GM19328 (cell line): ENCODE data around the gene TNFRSF4.

Source experiments
- ATAC-seq: cut with Tn5 transposase; IDR thresholded peaks from one replicate; pipeline ENCODE4 v1.9.1; 2021; ENCODE audit warnings: mild to moderate bottlenecking, moderate library complexity; ENCODE audit not compliant: unreplicated experiment

TNFRSF4 gene

DNA sequence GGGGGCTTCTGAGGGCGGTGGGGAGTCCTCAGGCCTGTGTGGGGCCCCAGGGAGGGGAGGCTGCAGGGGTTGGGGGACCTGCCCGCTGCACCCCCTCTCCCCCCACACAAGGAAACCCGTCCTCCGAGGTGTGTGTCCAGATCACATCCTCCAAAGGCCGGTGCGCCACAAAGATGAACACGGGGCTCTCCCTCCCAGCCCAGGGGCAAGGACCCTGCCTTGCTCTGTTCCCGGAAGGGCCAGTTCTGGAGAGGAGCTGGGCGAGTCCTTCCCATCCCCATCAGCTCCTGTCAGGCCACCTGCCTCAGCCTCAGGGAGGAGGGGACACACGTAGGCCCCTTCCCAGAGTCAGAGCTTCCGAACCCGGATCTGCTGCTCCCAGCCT lies 42.8 kb downstream of the TNFRSF4 start:
- ATAC-seq, result no peak

DNA sequence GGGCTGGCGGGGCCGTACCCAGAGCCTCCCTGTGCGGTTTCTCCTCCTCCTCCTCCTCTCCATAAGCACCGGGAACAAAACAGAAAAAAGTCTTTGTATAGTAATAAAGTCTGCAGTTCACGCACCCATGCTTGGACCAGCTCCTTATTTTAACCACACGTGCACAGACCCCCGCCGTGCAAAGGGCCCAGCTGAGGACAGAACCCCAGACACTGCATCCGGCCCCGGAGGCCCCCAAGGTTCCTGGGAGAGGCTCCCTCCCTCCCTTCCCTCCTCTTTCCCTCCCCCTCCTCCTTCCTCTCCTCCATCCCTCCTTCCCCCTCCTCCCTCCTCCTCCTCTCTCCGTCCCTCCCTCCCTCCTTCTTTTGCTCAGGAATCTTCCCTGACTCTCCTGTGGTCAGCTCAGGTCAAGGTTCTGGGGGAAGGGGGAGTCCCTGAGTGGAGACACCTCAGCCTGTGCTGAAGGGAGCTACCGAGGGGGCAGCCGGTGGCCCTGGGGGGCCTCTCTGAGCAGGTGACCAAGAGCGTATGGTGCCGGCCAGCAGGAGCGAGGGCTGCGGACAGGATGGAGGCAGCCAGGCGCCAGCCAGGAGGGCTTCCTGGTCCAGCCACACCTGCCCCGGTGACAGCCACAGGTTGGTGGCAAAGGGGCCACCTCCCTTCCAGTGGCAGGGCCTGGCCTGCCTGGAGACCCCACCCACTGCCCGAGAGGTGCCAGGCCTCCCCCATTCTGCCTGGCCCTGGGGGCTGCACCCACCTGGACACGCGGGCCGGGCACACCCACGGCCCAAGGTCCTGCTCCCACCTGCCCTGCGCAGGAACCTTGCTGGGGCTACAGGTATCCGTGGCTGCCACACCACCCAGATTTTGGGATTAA lies 43.5 kb downstream of the TNFRSF4 start:
- no peak for ATAC-seq

DNA sequence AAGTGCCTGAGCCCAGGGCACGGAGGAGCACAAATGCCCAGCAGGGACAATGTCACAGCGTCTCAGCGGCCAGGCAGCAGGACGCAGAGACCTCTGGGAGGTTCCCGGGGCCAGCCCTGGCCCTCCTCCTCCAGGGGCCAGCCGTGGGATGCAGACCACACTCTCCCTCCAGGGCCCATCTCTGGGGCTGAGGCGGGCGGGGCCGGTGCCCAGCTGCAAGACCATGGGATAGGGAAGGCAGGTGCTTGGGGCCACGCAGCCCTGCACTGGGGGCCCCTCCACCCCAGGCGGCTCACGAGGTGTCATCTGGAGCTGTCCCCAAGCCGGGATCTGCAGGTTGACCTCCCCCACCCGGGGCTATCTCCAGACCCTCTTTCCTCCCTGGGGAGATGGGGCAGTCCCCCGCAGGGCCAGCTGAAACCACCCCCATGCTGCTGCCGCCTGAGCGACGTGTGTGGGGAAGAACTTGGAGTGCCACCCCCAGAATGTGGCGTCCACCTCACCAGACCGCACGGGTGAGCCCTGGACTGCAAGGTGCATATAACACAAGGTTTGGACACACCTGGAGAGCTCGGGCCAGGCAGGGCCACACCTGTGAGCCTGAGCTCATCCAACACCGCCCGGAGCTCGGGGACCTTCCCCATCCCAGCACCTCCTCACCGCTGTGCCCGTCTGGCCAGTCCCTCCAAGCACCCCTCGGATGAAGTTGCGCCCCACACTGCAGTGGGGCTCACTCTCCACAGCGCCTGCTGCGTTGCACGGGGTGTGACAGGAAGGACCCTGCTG lies 44.3 kb downstream of the TNFRSF4 start:
- no peak for ATAC-seq

DNA sequence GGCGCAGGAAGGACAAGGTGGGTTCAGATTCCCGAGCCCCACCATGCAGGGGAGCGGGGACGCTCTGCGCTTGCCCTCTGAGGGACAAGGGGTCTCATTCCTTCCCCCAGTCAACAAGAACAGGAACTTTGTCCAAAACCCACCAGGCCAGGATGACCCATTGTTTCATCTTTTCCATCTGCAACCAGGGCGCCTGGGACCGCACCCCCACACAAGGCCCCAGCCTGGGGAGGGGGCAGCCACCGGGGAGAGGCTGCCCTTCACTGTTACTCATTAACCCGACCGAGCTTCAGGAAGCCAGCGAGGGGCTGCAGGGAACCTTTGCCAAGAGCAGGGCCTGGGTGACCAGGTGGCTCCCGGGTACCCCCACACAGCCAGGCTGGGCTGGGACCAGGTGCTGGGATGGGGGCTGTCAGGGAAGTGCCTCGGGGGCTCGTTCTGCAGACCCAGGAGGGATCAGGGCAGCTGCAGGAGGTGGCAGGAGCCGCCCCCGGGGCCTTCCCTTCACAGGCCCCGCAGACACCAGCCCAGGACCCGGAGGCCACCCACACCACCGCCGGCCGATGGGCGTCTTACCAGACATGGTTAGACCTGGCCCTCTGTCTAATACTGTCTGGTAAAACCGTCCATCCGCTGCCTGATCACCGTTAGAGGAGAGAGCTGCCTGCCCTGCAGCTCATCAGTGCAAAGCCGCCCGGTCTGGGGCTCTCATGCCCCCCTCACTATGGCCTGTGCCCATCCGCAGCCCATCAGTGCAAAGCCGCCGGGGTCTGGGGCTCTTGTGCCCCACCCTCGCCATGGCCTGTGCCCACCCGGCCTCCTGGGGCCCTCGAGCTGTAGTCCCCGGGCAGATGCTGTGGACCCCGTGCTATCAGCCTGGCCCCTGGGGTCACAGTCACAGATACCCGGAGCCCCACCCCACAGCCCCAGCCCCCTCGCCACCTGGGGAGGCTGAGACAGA lies 45.2 kb downstream of the TNFRSF4 start:
- ATAC-seq, result no peak

DNA sequence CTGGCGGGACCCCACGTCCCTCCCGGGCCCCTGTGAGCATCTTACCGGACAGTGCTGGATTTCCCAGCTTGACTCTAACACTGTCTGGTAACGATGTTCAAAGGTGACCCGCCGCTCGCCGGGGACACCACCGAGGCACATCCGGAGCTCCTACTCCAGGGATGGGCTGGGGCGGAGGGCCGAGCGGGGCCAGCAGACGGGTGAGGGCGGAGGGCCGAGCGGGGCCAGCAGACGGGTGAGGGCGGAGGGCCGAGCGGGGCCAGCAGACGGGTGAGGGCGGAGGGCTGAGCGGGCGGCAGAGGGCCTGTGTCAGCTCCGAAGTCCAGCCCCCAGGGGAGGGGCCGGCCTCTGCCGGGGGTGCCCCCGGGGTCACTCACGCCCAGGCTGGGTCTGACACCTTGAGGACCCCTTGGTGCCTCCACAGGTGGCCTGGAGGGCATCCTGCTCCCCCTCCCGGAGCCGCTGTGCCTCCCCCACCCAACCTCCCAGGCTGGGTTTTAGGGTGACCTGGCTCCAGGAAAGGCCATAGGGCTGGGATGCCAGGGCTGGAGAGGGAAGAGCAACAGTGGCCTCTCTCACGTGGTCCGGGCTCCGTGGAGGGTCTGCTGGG lies 46.0 kb downstream of the TNFRSF4 start:
- no peak for ATAC-seq

DNA sequence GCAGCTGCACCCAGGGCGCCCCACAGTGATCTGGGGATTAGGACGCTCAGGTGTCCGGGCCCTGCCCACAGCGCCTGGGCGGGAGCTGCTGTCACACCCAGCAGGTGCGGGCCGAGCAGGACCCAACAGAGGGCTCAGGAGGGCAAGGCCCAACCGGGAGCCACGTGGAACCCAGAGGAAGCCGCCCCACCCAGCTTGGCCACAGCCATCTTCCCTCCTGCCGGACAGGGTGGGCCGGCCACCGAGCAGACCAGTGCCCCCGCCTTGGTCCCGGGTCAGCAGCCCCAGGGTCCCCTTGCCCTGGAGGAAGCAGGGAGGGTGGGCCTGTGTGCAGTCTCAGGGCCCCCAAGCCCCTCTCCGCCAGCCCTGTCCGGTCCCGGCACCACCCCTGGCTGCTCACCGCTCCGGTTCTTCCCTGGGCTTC lies 46.5 kb downstream of the TNFRSF4 start:
- no peak for ATAC-seq

DNA sequence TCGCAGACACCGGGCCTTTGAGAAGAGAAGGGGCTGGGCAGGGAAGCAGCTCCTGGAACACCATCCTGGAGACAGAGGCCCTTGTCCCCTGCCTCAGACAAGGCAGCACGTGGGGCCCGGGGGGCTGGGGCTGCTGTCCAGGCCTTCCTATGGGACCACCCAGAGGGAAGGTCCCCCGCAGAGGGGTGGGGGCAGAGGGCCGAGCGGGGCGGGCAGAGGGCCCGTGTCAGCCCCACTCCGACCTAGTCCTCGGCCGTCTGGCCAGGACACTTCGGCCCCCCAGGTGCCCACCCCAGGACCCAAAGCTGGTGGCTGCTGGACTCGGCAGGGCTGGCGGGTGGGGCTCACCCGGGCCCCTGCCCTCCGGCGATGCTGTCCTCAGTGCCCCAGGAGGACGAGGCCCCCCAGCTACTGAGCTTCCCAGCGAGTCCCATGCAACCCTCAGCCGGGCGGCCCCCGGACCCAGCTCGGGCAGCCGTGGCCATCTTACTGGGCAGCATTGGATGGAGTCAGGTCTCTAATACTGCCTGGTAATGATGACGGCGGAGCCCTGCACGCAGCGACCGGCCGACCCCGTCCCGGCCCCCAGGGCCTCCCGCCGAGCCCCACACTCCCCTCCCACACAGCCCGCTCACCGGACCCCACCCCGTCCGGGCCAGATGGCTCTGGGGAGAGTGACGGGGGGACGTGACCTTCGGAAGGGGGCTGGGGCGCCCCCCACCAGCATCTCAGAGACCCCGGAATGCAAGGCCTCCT lies 47.1 kb downstream of the TNFRSF4 start:
- no peak for ATAC-seq

DNA sequence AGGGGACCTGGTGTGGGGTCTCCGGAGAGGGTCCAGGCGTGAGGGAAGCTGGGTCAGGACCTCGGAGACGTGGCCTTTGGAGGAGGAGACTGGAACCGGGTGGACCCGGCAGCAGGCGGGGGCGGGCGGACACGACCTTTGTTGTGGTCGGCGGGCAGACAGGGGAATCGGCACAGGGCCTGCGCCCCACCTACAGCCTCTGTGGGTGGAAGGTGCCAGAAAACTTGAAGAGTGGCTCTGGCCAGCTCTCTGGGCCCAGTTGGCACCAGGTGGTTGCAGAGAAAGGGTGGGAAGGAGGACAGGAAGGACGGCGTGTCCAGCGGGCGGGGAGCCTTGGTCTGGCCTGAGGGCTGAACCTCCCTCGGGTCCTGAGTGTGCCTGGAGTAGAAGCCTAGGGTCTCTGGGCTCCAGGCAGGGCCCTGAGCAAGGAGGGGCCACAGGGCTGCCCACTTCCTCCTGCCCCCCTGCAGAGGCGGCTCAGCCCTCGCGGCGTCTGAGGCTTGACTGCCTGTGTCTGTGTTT lies 48.0 kb downstream of the TNFRSF4 start:
- ATAC-seq, result no peak

DNA sequence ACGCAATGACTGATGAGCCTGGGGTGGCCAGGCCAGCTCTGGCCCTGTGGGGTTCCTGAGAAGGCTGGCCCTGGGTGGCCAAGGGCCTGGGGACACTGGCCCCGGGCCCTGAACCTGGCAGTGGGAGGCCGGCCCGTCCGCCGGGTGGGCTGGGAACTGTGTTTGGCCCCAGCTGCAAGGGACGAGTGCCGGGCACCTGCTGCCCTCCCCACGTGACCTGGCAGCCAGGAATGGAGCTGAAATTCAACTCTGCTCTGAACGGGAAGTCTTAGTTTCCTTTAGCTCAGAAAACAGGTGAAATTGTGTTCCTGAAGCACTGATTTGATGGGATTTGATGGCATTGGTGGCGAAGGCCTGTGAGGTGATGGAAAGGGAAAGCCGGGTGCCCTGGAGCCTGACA lies 48.5 kb downstream of the TNFRSF4 start:
- ATAC-seq, result no peak

DNA sequence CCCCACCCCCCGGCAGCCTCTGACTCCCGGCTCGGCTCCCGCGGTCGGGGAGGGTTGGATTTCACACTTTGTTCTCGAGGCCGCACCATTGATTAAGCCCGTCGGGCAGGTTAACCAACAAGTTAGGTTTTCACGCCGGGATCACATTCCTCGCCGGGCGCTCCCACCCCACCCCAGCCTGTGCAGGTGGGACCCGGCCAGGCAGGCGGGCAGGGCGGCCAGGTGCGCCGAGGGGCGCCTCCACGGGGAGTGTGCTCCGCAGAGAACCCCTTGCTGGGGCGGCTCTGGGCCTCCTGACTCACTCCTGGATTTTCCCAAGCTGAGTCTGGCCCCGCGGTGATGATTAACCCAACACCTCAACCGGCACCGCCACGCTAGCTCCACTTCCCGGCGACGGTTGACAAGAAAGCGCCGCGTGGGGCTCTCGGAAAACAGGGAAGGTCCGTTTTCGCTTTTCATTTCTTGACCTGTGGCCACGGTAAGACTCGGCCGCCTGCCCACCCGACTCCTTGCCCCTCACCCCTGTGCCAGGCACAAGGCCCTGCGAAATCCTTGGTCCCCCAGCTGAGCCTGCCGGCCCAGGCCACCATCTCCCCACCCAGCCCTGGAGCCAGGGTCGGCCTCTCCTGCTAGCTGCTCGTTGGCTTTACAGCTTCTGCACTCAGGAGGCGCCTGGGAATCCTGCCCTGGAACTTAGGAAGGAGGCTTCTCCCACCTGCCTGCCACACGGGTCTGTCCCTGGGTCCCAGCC lies 49.1 kb downstream of the TNFRSF4 start:
- no peak for ATAC-seq

DNA sequence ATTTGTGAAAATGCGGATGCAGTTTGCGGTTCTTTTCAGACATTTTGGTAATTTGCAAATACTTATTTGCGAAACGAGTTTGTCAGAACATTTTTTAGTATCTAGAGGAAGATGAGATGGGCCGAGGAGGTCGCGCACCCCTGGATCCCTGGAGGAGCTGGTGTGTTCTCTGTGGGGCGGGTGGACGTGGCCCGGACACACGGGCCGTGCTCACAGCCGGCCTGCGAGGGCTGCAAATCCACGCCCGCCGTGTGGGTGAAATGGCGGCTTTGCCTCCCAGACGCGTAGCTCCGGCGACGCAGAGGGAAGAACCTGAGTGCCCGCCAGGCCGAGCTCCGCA lies 49.6 kb downstream of the TNFRSF4 start:
- ATAC-seq, result no peak

DNA sequence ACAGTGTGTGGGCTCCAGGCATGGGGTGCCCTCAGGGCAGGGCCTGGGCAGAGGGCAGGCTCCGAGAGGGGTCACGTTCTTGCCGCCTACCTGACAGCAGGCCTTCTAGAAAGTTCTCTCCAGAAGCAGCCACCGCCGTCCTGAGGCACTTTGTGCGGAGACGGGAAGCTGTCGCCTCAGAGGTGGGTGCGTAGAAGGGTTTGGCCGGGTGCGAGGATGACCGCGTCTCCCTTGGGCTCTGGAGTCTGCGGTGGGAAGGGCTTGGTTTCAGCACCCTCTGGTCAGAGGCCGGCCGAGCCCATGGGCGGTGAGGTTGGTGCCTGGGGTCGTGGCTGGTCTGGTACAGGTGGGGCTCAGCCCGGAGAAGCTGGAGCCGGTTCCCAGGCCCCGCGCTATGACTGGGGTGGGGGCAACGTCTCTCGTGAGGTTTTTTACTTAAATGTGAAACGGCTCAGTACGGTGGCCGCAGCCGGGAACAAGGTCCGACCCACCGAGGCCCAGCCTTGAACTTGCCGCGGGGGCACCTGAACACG lies 50.3 kb downstream of the TNFRSF4 start:
- no peak for ATAC-seq

DNA sequence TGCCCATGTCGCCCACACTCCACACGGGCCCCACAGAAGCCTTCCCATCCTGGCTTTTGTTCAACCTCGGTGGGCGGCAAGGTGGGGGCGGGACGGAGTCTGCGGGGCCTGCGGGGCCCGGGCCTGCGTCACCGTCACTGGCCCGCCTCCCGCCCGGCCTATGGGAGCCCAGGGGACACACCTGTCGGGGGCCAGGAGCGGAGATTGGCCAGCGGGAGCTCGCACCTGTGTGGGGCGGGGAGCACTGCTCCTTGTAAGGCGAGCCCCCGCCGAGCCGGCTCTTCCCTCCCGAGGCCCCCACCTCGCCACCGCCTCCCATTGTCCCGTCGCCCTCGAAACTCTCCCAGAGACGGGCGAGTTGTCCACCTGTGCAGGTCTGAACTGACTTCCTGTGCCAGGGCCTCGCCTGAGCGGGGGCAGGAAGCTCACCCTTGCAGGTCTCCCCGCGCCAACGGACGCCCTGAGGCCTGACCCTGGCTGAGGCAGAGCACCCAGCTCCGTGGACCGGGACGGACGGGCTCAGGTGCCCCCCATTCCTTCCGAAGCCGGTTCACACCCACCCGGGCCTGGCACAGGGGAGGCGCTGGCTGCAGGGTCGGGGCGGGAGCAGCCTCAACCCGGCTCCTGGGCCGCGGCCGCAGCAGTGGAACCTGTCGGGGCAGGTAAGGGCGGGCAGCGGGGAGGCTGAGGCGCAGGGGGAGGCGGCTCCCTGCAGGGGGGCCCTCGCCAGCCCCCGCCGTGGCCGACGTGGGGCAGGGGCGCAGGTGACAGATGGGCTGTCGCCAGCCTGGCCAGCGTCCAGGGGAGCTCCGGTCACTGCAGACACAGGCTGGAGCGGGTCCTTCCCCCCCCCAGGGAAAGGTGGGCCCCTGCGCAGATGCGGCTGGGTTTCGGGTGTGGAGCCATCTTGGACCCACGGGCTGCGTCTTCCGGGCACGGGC lies 51.1 kb downstream of the TNFRSF4 start:
- ATAC-seq, result no peak

DNA sequence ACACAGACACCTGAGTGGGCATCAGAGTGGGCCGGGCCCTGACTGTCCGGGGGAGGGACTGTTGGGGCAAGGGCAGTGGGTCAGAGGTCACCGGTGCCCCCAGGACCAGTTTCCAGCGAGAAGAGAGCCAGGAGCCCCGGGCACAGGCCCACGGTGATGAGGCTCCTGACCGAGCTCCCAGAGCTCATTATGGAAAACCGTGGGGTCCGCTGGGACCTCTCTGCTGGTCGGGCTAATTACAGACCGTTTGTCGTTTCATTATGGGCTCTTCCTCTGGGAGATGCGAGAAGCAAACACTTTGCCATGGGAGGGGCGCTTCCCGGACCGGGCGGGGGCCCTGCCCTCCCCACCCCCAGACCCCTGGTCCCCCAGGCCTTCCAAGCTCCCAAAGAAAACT lies 52.3 kb downstream of the TNFRSF4 start:
- ATAC-seq, result no peak
